GM15510 (cell line): Measurements from ENCODE around the gene RELT.

Experiments
- POLR2A ChIP-seq: IDR thresholded peaks from 3 replicates; pipeline ENCODE4 v1.6.1; 2011; ENCODE audit warnings: borderline replicate concordance; ENCODE audit not compliant: insufficient read length; ENCODE audit errors: extremely low read depth

Gene RELT

GRCh38 chr11:73376160-73376802 lies at the start of gene RELT:
Gene RELT, plus strand, starts transcription at chr11:73376399. Its CDS starts 12,738 bp downstream, at chr11:73389137.
- TF ChIP-seq POLR2A: peak; percentile 99

- TF ChIP-seq POLR2A: no peak
Measured at GRCh38 chr11:73326929-73327811, 49.0 kb upstream of the RELT start.

GRCh38 chr11:73327812-73328364 lies 48.3 kb upstream of the RELT start:
- no peak for TF ChIP-seq POLR2A

GRCh38 chr11:73330569-73331093 lies 45.6 kb upstream of the RELT start:
- TF ChIP-seq POLR2A: no peak

- TF ChIP-seq POLR2A: no peak
Measured at GRCh38 chr11:73331138-73331916, 44.9 kb upstream of the RELT start.

GRCh38 chr11:73333173-73333572 lies 43.0 kb upstream of the RELT start:
- TF ChIP-seq POLR2A: no peak

- no peak for TF ChIP-seq POLR2A
Measured at GRCh38 chr11:73333640-73334383, 42.4 kb upstream of the RELT start.

GRCh38 chr11:73334384-73335203 lies 41.6 kb upstream of the RELT start:
- no peak for TF ChIP-seq POLR2A

GRCh38 chr11:73335204-73335923 lies 40.8 kb upstream of the RELT start:
- no peak for TF ChIP-seq POLR2A

- TF ChIP-seq POLR2A: no peak
Measured at GRCh38 chr11:73337846-73338245, 38.4 kb upstream of the RELT start.

- TF ChIP-seq POLR2A: no peak
Measured at GRCh38 chr11:73338279-73338678, 37.9 kb upstream of the RELT start.

- no peak for TF ChIP-seq POLR2A
Measured at GRCh38 chr11:73340164-73340563, 36.0 kb upstream of the RELT start.
